PC-3 (cell line): Measurements from ENCODE around the gene PLEKHM2. TPM values are rescaled to one million over a fixed set of nuclear protein-coding genes. Genes with fewer than 3 reads are reported as not detected.

Experiments used
- ATAC-seq: fragments of 200-7000 bp; cut with Tn5 transposase; 2 replicates; pipeline ENCODE4 v1.9.1; 2020; ENCODE audit warnings: mild to moderate bottlenecking, moderate library complexity
- BruUV-seq: library from RNA; stranded (reverse); fragments of 400-500 nt; replicated peaks from 2 replicates; lab custom pipeline; 2021; lab: Mats Ljungman, UMichigan
- CTCF ChIA-PET: fragments of 300-600 bp; sonication (Branson Sonifier 250); formaldehyde crosslinking; loops from one replicate; lab custom pipeline; 2022; ENCODE audit warnings: antibody characterized with exemption; lab: Charles Lee
- POLR2A ChIA-PET: fragments of 300-600 bp; sonication (Branson Sonifier 250); formaldehyde crosslinking; loops from one replicate; lab custom pipeline; 2022; ENCODE audit warnings: antibody characterized with exemption; ENCODE audit not compliant: unreplicated experiment; lab: Charles Lee
- DNase-seq: peaks from one replicate; pipeline ENCODE4 v3.0.0-alpha.2; 2015
- H2AFZ ChIP-seq: fragments of 300-600 bp; sonication (generic); 2 replicates; pipeline ENCODE4 v1.6.0; 2016; ENCODE audit warnings: antibody characterized with exemption, low read length
- H3F3A ChIP-seq: fragments of 300-600 bp; sonication (generic); one replicate; pipeline ENCODE4 v1.6.0; 2017; ENCODE audit warnings: antibody characterized with exemption, low read length, control low read depth, mild to moderate bottlenecking; ENCODE audit not compliant: unreplicated experiment
- H3K27ac ChIP-seq: fragments of 300-600 bp; sonication (generic); 2 replicates; pipeline ENCODE4 v1.5.1; 2016; ENCODE audit warnings: mild to moderate bottlenecking, low read length
- H3K27me3 ChIP-seq: fragments of 300-600 bp; sonication (generic); 2 replicates; pipeline ENCODE4 v1.6.1; 2016; ENCODE audit warnings: low read length, mixed read lengths
- H3K36me3 ChIP-seq: fragments of 300-600 bp; sonication (generic); 2 replicates; pipeline ENCODE4 v1.6.1; 2016; ENCODE audit warnings: low read depth, mixed run types, low read length, mixed read lengths
- H3K4me1 ChIP-seq: fragments of 300-600 bp; sonication (generic); 2 replicates; pipeline ENCODE4 v1.5.1; 2016; ENCODE audit warnings: low read length; ENCODE audit not compliant: insufficient read depth
- H3K4me2 ChIP-seq: fragments of 300-600 bp; sonication (generic); 2 replicates; pipeline ENCODE4 v1.6.0; 2016; ENCODE audit warnings: low read length
- H3K4me3 ChIP-seq: fragments of 300-600 bp; sonication (generic); 2 replicates; pipeline ENCODE4 v1.5.1; 2016; ENCODE audit warnings: mild to moderate bottlenecking, low read length, mixed read lengths
- H3K79me2 ChIP-seq: fragments of 300-600 bp; sonication (generic); 2 replicates; pipeline ENCODE4 v1.6.1; 2017; ENCODE audit warnings: low read length, mixed read lengths
- H3K9ac ChIP-seq: fragments of 300-600 bp; sonication (generic); 2 replicates; pipeline ENCODE4 v1.6.0; 2016; ENCODE audit warnings: mild to moderate bottlenecking, low read length
- H3K9me2 ChIP-seq: fragments of 300-600 bp; sonication (generic); replicated peaks from 2 replicates; pipeline ENCODE4 v1.6.1; 2016; ENCODE audit warnings: mixed run types, low read length, mixed read lengths
- H3K9me3 ChIP-seq: fragments of 300-600 bp; sonication (generic); 2 replicates; pipeline ENCODE4 v1.6.1; 2016; ENCODE audit warnings: low read length, mixed read lengths
- H4K20me1 ChIP-seq: fragments of 300-600 bp; sonication (generic); 2 replicates; pipeline ENCODE4 v1.6.1; 2016; ENCODE audit warnings: low read length, mixed read lengths
- CTCF ChIP-seq: fragments of 300-600 bp; sonication (generic); conservative IDR thresholded peaks from 2 replicates; pipeline ENCODE4 v1.5.1; 2017; ENCODE audit warnings: antibody characterized with exemption, low read depth, mild to moderate bottlenecking, low read length
- EZH2 ChIP-seq: fragments of 300-600 bp; sonication (generic); IDR thresholded peaks from one replicate; pipeline ENCODE4 v1.6.1; 2017; ENCODE audit warnings: antibody characterized with exemption, mild to moderate bottlenecking, low read length; ENCODE audit not compliant: unreplicated experiment
- EZH2phosphoT487 ChIP-seq: fragments of 300-600 bp; sonication (generic); IDR thresholded peaks from 2 replicates; pipeline ENCODE4 v1.6.1; 2018; ENCODE audit warnings: mild to moderate bottlenecking, antibody characterized with exemption, low read length, borderline replicate concordance
- intact Hi-C: fragments of 100-400 bp; cut with micrococcal nuclease; formaldehyde crosslinking; loops from 2 replicates; pipeline ENCODE4 v1.9.0; 2023
- total RNA-seq: library from RNA; depleted of rRNA; stranded (reverse); fragments of >200 nt; gene quantifications from 2 replicates; pipeline ENCODE4 v1.2.3, GENCODE V29; 2014

Gene PLEKHM2
- total RNA-seq, 1 experiment from 2014 or later, result 31.3 TPM

- intact Hi-C loops, result no loop called here
- no peaks in the 10 kb centered on the region for H4K20me1 ChIP-seq
- no peak overlapping the region for H3K4me3 ChIP-seq
- no peak overlapping the region for H3K9ac ChIP-seq
- H3K36me3 ChIP-seq, result no peaks in the 10 kb centered on the region
- CTCF ChIA-PET, result no interaction called here
- POLR2A ChIA-PET, result no interaction called here
- H3K4me1 ChIP-seq, result no peaks in the 10 kb centered on the region
- H2AFZ ChIP-seq, result no peak overlapping the region
- no peaks in the 10 kb centered on the region for H3K9me2 ChIP-seq
- no peaks in the 10 kb centered on the region for H3K9me3 ChIP-seq
- no peak for DNase-seq
- no peak for TF ChIP-seq EZH2phosphoT487
- no peak for TF ChIP-seq CTCF
- no peak for TF ChIP-seq EZH2
- no peak overlapping the region for H3K4me2 ChIP-seq
- no peaks in the 10 kb centered on the region for H3F3A ChIP-seq
- H3K27me3 ChIP-seq, result no peaks in the 10 kb centered on the region
- BruUV-seq, result no TSS peak
- H3K79me2 ChIP-seq, result peaks cover 12% of the 10 kb centered on the region; the same call in 1 of the 2 replicates
- no peak overlapping the region for H3K27ac ChIP-seq
- ATAC-seq, result no peak
Measured at GRCh38 chr1:15701784-15702183, 17.7 kb downstream of the PLEKHM2 start.

GRCh38 chr1:15702722-15703550 is 18.8 kb downstream of the PLEKHM2 start:
- intact Hi-C loops, result no loop called here
- POLR2A ChIA-PET, result no interaction called here
- no peak for TF ChIP-seq EZH2phosphoT487
- peak; percentile 42; the same call in 1 of the 2 replicates for TF ChIP-seq CTCF
- ATAC-seq (peak; percentile 42), DNase-seq (no peak)
- Histone ChIP-seq H3F3A (no peaks in the 10 kb centered on the region), H2AFZ (no peak overlapping the region), H3K4me3 (no peak overlapping the region), H3K9me3 (no peaks in the 10 kb centered on the region), H3K4me1 (no peaks in the 10 kb centered on the region), H4K20me1 (no peaks in the 10 kb centered on the region), H3K9ac (no peak overlapping the region), H3K27ac (no peak overlapping the region), H3K36me3 (no peaks in the 10 kb centered on the region), H3K27me3 (no peaks in the 10 kb centered on the region), H3K9me2 (no peaks in the 10 kb centered on the region), H3K4me2 (no peak overlapping the region), H3K79me2 (peaks cover 18% of the 10 kb centered on the region)
- CTCF ChIA-PET, result no interaction called here
- no TSS peak for BruUV-seq

- no peaks in the 10 kb centered on the region for H3K9me3 ChIP-seq
- ATAC-seq (no peak; the same call in 1 of the 2 replicates), DNase-seq (no peak)
- no peaks in the 10 kb centered on the region for H3K27me3 ChIP-seq
- H3K9me2 ChIP-seq, result no peaks in the 10 kb centered on the region
- H3K4me1 ChIP-seq, result no peaks in the 10 kb centered on the region; the same call in 1 of the 2 replicates
- no peak overlapping the region for H3K4me2 ChIP-seq
- H3K27ac ChIP-seq, result no peak overlapping the region
- no peaks in the 10 kb centered on the region for H4K20me1 ChIP-seq
- BruUV-seq, result no TSS peak
- CTCF ChIA-PET, result no interaction called here
- POLR2A ChIA-PET, result interaction anchor here (0.6 kb wide), 1 partner anchor 38 kb away, joined by 3 read pairs; no protein-coding TSS in a partner anchor
- no peak for TF ChIP-seq EZH2
- TF ChIP-seq CTCF, result no peak
- no peak for TF ChIP-seq EZH2phosphoT487
- intact Hi-C loops, result no loop called here
- H3K4me3 ChIP-seq, result no peak overlapping the region
- H2AFZ ChIP-seq, result no peak overlapping the region
- no peak overlapping the region for H3K9ac ChIP-seq
- H3F3A ChIP-seq, result no peaks in the 10 kb centered on the region
- no peaks in the 10 kb centered on the region for H3K36me3 ChIP-seq
- peaks cover 18% of the 10 kb centered on the region for H3K79me2 ChIP-seq
Measured at GRCh38 chr1:15703562-15703961, 19.4 kb downstream of the PLEKHM2 start.
